NCI-H510A treated with DMSO at 0.1 percent for 48 hours (cell line): ENCODE data around the gene ANKS1A.

Experiments used
- DNase-seq: peaks from one replicate; lab custom pipeline; 2025; lab: John Stamatoyannopoulos, UW

ANKS1A gene

DNA sequence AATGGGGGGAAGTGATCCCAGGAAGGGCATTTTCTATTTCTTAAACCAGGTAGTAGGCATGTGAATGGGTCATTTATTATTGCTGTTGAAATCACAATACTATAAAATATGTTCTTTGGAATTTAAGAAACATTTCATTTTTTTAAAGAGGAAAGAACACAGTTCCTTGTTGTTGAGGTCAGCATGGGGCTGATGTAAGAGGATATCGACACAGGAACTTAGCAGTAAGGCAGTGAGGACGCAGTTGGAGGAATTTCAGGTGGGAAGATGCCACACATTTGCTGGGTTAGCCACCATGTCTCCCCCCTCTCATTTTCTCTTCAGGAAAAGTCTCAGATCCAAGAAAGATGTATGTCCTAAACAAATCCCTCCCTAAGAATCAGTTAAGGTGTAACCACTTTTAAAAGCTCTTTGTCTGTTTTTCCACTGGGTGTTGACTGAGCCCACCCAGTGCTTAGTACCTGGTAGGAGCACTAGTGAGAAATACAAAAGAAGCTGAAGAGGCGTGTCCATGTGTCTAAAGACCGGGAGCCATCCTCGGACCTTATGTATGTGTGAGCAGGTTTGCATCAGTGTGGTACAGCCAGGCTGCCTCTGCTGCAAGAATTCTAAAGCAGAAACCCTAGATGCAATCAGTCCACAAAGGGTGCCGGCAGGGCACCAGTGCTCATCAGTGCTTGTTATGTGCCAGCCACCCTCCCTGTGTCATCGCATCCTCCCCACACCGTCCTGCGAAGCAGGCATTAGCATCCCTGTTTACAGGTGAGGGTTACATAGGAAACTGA is 153.2 kb downstream of the ANKS1A start:
- DNase-seq: no peak

DNA sequence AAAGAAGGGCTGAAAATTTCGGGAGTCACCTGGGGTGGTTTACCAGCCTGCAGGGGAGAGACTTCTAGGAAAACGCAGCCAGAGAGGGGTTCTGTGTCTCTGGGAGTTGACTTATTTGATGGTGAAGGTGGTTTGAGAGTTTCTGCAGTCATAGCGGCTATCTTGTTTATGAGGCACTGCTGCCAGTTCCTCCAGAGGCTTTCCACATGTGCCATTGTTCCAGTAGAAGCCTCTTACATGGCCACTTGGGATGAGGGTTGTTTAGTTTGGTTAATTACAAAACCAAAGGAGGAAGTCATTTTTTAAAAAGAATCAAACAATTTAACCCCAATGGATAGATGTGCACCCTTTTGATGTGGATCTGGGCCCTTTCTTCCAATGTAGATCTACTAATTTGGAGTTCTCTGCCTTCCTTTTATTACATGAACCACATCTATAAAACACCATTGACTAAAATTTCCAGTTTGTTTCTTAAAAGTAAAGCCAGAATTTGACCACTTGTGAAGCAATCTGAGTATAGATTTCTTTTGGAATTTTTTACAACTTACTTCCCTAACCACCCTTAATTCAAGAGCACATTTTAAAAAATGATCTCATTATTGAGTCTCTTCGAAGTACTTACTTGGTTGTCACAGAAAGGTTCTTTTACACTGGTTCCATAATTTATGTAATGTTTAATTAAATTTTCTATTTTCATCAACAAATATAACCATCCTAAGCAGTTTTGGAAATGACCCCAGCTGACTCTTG is 154.5 kb downstream of the ANKS1A start:
- peak; percentile 41 for DNase-seq

DNA sequence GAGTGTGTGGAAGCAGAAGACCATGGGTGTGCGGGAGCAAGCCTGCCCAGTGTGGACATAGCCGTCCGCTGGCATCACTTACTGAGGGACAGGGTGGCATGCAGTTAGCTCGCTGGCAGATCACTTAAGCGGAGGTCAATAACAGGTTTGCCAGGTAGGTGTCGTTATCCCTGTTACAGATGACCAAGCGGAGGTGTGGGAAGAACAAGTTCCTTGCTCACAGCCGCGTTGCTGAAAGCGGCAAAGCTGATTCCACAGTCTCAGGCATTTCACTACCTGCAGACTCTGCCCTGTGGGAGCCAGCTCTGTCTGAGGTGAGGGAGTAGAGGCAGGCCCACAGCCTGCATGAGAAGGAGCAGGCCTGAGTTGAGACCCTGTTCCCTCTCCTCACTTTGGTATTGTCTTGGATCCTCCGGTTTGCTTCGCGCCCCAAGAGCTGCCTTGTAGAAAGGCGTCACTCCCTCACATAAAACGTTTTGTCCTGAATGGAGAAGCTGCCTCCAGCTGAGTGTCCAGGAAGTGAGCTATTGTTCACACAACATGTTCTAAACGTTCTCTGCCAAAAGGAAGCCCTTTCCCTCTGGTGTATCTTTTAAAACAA is 155.2 kb downstream of the ANKS1A start:
- DNase-seq: peak; percentile 91

DNA sequence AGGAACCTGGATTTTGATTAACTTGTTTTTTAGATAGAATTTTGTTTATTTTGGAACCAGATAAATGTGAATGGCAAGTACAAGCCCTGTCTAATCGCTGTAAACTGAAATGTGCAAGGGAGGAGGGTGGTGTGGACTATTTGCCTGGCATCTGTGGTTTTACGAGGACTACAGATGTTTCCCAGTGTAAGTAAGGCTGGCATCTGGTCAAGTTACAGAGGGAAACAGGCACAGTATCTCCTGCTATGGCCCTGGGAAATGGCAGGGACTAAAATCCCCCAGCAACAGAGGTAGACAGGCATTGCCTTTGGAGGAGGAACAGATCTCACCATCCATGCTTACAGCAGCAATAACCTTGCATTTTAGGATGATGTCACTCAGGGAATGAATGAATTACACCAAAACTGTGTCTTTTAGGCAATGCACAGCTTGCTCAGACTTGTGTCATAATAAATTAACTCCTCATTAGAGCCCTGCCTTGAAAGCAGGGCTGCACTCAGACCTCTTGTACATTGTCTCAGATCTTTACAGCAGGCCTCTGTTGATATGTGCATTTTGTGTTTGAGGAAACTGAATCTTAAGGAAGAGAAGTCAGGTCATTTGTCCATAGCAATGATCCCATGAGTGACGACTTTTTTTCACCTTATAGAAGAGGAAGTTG is 155.8 kb downstream of the ANKS1A start:
- peak; percentile 72 for DNase-seq

DNA sequence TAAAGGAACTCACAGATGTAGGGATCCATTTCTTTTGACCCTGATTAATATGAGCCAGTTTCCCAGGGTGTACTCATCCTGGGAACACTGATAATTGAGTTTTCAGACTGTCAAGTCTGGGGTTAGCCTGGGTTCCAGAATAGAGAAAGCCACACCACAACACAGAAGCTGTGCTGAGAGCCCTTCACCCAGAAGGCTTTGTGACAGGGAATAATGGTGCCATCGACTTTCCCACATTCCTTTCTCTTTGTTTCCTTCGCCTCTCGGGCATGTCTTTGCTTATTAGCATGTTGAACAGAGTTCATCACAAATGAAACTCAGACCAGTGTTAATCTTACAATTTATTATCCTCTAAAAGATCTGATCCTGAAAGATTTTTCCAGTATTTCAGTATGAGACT is 157.0 kb downstream of the ANKS1A start:
- no peak for DNase-seq

DNA sequence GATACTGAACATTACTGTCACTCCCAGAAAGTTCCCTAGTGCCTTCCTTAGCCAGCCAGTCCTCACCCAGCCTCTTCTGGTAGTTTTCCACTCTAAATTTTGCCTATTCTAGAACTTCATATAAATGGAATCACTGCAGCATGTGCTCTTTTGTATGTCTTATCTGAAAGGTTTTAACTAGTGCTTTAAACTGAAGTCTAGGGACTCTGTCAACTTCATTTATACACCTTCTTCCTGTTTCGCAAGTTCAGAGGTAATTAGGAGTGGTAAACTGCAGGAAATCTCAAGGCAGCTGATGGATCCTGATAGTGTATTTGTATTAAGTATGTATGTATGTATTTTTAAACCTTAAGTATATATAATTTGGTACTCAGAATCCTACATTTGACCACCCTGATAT is 157.8 kb downstream of the ANKS1A start:
- peak; percentile 40 for DNase-seq

DNA sequence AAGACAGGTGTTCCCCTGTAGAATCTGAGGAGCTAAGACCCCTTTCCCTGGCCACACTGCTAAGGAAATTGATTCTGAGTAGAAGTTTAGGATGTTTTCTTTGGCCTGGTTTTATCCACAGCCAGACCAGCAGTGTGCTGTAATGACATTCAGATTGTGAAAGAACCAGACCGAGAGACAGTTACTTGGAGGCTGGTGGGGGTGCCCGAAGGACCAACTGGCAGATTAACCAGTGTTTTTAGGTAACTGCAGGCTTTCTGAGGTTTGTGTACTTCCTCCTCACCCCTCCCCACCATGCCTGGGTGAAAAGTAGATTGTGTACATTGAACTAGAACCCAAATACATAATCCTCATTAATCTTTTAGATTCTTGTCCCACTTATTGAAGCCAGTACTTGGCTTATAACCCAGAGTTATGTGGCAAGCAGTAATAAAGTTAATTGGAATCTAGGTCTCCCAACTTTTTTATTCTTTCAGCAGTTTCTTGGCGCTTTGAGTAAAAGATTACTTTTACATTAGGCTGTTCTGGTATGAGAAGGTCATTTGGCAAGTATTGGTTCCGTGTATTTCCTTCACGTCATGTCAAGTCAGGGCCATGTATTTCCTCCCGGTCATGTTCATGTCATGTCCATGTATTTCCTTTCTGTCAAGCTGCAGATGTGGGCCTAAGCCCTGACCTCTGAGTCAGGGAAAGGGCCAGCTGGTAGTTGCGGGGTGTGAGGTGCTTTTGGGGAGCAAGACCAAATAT is 158.4 kb downstream of the ANKS1A start:
- DNase-seq: peak; percentile 40

DNA sequence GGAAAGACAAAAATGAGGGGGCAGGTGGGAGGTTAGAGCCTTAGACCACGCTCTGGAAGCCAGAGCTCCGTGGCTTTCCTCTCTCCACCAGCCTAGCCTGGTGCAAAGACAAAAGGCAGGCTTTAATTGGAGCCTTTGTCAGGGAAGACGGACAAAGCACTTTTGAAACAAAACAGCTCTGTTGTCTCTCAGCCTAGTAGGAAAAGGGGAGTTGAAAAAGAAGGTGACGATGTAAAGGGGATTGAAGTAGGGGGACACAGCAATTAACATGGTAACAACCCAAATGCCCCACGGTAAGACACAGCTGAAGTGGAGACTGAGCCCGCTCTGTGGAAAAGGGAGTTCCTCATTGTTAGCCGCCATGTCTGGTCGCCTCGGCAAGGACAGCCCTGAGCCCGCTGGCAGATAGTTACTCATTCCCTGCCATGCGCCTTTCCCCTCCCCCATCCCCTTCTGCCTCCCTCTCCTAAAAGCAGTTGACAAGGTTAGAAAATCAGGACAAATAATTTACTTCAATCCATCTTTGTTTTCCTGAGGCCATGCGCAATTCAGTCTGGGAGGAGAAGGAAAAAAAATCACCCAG is 159.1 kb downstream of the ANKS1A start:
- DNase-seq: no peak

DNA sequence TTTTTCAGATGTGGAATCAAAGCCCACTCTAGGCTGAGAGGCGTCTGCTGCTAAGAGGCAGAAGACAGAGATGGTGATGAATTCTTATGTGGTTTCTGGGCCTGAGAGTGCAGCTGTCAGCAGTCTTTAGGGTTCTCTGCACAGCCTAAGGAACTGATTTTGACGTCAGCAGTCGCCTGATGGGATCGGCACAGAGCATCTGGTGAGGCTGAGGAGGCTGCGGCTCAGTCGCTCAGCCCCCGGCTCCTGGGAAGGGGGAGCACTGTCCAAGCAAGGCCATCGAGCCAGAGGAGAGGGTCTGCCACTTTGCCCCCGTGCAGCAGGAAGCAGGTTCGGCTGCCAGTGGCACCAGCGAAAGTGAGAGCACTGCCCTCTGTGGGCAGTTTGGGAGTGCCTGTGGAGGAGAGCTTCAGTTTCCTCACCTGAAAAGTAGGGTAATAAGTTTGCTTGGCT is 159.6 kb downstream of the ANKS1A start:
- DNase-seq: peak; percentile 64

DNA sequence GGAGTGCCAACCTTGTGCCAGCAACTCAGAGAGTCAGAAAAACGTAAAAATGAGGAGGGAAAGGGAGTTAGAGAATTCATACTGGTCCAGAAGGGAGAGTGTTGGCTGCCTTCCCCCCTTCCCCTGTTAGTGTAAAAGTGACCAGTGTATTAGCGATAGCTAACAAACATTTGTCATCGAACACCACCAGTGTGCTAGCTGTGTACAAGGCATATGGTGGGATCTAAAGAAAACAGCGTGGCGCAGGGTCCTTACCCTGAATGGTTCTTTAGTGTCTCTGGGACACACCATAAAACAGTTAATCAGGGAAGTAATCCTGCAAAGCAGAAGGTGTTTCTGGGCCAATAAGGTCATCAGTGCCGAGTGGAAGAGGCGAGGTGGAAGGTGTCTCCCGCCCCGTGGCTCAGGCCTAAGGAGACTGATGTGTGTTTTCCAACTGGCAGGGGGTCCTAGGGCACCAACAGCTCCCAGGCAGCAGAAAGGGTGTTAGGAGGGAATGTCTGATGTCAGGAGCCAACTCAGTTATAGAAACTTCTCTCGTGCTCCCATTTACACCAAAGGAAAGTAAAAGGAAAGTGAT is 160.2 kb downstream of the ANKS1A start:
- no peak for DNase-seq

DNA sequence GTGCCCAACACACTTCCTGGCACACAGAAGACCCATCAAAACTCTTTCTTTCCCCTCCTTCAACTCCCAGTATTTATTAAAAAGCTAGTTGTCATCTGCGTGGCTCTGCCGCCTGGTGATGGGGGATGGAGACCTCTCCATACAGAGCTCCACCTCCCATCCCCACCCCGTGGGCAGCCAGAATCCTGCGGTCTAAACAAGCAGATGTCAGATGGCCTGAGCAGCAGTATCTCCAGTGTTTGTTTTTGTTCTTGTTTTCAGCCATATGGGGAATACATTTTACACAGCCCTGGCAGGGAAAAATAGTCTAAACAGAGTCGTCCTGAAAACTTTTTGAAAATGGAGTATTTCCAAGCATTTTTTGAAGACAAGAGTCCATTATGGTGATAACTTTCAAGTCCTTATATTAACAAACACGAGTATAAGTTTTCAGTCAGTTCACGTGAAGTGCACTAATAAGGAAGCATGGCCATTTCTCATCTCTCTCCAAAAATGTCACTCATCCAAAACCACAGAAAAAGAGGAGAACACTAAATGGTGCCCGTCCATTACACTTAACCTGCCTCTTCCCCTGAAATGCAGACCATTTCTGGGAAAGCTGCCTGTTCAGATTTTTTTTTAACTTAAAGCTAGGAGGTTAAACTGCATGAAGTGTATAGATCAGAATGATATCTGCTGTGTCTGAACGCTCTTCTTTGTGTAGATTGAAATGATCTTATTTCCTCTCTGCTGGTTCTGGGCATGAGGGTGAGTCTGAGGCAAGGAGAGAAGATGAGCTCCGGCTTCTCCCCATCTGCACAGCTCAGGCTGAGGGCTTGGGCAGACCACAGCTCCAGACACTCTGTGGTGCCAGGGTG is 161.1 kb downstream of the ANKS1A start:
- peak; percentile 88 for DNase-seq

DNA sequence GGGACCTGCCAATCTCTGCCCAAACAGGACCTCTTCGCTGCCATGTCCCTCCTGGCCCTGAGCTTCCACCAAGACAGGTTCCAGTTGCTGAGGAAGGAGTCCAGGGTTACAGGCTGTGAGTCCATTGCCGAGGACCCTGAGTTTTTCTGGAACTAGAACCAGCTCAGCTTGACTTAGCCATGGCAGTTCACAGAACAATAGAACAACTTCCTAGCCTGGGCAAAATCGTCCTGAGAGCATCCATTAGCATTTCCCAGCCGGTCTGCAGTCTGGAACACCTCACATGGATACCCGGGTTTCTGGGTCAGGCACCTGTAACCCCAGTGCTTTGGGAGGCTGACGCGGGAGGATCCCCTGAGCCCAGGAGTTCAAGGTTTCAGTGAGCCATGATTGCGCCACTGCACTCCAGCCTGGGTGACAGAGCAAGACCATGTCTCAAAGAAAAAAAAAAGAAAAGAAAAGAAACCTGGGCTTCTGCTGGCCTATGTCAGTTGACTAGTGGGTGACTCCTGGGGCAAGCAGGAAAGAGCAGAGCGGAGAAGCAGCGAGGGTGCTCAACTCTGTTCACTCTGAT is 161.8 kb downstream of the ANKS1A start:
- DNase-seq: no peak

DNA sequence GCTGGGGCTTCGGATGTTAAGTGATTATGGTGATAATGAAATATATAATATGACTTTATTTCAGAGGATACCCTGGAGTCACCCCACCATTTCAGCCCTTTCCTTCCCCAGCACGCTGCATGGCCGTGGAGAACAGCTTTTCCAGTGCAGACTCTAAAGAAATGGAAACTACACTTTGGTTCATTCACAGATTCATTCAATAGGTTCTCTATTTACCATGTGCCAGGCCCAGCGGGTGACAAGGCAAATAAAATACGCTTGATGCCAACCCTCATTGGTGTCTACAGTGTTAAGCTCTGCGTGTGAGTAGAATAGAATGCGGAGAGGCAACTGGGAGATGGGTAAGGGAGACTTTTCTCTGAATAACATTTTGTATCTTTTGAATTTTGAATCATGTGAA is 162.3 kb downstream of the ANKS1A start:
- no peak for DNase-seq

DNA sequence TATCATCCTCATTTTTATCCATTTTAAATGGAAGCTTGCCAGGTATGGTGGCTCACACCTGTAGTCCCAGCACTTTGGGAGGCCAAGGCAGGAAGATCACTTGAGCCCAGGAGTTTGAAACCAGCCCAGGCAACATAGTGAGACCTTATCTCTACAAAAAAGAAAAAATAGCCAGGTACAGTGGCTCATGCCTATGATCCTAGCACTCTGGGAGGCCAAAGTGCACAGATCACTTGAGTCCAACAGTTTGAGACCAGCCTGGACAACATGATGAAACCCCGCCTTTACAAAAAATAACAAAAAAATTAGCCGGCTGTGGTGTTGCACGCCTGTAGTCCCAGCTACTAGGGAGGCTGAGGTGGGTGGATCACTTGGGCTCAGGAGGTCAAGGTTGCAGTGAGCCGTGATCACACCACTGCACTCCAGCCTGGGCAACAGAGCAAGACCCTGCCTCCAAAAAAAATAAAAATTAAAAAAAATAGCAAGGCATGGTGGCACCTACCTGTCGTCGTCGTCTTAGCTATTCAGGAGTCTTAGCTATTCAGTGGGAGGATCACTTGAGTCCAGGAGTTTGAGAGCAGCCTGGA is 163.0 kb downstream of the ANKS1A start:
- DNase-seq: no peak

DNA sequence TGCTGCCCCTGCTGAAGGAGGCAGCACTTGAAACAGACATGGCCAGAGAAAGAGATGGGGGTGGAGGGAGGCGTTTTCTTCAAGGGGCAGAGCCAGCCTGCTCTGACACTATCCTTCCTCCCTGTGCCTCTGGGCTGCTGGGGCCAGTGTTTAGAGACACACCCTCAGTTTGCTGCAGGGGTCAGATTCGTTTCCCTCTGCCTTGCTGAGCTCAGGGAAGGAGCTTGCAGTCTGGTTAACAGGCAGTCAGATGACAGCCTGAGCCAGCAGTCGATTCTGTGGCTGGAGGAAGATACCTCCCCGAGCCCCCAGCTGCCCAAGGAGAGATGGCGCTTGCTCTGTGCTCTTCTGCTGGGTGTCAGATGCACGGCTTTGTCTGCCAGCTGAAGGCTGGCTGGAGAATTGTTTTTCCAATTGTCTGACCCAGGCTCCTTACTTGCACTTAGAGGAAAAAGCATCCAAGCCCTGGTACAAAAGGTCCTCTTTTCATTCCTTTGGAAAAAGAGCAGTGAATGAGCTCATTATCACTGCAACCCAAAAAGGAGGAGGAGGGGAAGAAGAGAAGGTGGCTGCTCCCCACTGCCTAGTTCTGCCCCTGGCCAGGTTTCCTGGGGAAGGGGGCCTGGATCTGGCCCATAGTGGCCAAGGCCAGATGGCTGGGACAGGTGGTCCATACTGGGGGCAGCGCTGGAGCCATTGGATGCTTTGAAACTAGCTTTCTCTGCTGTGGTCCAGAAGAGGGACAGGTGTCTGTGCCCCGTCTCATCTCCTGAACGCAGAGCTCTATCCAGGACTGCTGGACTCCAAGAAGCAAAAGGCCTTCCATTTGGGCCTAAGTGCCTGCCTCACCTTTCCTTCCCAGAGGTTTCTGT is 163.9 kb downstream of the ANKS1A start:
- DNase-seq: no peak

DNA sequence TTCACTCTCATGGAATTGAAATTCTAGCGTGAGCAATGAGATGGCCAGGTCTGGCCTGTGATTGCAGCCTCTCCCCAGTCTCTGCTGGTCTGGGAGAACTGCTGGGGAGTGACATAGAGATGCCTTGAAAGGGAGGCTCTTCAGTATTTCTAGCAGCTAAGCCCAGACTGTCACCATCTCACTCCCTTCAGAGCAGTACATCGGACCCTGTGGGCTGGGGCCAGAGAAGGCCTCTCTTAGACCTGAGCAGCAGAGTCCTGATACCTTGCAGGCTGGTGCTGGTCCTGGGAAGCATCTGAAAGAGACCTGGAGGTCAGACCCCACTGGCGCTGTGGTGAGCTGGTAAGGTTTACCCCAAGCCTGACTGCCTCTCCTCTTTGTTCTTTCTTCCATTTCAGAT is 164.6 kb downstream of the ANKS1A start:
- no peak for DNase-seq

DNA sequence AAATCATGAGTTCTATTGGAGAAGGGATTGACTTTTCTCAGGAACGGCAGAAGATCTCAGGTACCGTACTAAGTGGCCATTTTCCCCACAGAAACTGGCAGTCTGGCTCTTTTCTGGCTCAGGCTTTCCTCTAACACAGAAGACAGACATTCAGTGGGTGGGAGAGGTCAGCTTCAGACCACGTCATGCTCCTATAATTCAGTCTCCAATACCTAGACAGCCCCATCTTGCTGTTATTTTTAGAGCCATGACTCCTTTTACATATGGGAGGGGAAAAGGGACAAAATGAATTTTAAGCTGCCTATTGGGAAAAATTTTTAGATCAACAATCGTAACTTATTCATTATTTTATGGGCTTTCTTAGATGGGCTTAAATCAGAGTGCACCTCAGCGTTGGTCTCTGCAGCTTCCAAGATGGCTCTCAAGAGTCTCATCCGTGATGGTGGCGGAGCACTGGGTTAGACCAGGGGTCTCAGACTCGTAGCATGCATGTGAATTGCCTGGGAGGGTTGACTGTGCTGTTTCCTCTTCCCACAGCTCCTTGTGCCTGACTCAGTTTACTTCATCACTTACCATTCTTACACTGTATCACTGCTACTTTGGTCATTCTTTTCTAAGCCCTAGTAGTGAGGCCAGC is 165.2 kb downstream of the ANKS1A start:
- DNase-seq: no peak

DNA sequence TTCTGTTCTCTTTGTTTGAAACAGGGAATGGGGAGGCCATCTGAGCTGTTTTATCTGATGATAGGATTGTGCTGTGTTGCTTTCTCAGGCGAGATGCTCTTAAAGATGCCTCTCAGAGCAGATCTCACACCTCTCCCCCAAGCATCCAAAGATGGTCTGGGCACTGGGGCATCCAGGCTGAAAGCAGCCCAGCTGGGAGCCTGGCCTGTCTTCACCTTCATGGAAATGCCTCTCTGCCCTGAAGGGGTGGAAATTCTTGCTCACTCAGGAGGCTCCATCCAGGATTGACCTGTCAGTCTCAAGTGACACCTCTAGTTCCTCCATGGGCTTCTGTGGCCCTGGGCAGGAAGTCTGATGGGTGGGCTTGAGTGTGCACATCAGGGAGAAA is 165.7 kb downstream of the ANKS1A start:
- no peak for DNase-seq
